Colonic mucosa (tissue), 4 donors: ENCODE measurements around the gene PKD1. TPM values are rescaled to one million over a fixed set of nuclear protein-coding genes. Genes with fewer than 3 reads are reported as not detected.

ENCODE experiments used
- DNase-seq: peaks from one replicate; pipeline ENCODE4 v3.0.0-alpha.2; 2020
- H3K27ac ChIP-seq: fragments of 200-600 bp; one replicate; pipeline ENCODE4 v1.8.0; 2021
- H3K27me3 ChIP-seq: fragments of 200-600 bp; one replicate; pipeline ENCODE4 v1.8.0; 2021
- H3K36me3 ChIP-seq: fragments of 200-600 bp; one replicate; pipeline ENCODE4 v1.8.0; 2021
- H3K4me1 ChIP-seq: fragments of 200-600 bp; one replicate; pipeline ENCODE4 v1.8.0; 2021; ENCODE audit warnings: mild to moderate bottlenecking
- H3K4me3 ChIP-seq: fragments of 200-600 bp; one replicate; pipeline ENCODE4 v1.8.0; 2021
- H3K9ac ChIP-seq, 2 donors: one replicate each; pipeline ENCODE4 v1.7.0; 2013; ENCODE audit warnings: control low read depth in 2 of 2, low read depth in 2 of 2, low read length in 2 of 2
- H3K9me3 ChIP-seq: fragments of 200-600 bp; one replicate; pipeline ENCODE4 v1.8.0; 2021
- intact Hi-C: fragments of 100-400 bp; cut with DNase I; formaldehyde crosslinking; loops from one replicate; pipeline ENCODE4 v1.14.1; 2022
- total RNA-seq, 2 donors: library from RNA; stranded (reverse); fragmentation: NEBNext Ultra II Directional in 1 of 2; extraction: Animal tissue kit (Norgen Biotek cat#: 25700) in 1 of 2; gene quantifications; one replicate each; pipeline ENCODE4 v1.2.1, GENCODE V29; 2021
- TF ChIP-seq, protein P1 (sequence below): fragments of 200-600 bp; IDR thresholded peaks from one replicate; pipeline ENCODE4 v1.8.0; 2022; ENCODE audit warnings: antibody characterized with exemption, mild to moderate bottlenecking
- donor health status: healthy.
- donor health status: DM: no; HTN: no; CAD: no.
- donor health status: DM: no; HTN: no; CAD: no.

PKD1 gene
- total RNA-seq, 2 donors from 2014 or later, result 48.2 to 83.5 TPM

DNA sequence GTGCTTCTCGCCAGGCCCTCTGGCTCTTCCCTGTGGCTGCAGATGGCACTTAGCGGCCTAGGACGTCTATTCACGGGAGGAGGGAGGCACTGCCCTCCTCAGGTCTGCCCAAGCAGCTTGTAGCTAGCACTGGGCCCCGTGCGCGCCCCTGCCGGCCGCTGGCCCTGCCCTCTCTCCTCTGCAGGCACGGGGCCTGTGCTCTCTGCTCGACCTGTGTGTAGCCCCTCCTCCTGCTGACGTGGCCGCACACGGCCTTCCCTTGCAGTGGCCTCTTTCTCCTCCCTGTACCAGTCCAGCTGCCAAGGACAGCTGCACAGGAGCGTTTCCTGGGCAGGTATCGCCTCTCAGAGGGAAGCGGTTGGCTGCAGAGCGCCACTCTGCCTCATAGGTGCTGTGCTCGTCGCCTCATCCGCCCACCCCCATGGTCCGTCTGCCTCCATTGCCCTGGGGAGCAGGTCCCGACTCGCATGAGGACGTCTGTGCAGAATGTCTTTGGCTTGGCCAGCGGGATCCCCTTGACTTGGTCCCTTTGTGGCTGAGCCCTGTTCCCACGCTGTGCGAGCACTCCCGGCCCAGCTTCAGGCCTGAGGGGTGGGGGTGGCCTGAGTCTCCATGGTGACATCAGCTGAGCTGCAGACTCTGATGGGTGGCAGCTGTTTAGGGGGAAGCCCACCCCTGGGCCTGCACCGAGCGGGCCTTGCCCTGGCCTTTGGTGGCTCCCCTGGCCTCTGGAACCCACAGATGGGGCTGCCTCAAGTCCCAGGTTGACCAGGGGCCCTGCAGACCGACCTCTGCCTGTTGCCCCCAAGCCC is 53.3 kb downstream of the PKD1 start:
- intact Hi-C loops, result loop anchor here (10.0 kb wide), 1 partner anchor 58 kb away; the partner anchor contains the start of gene NHERF2
- Histone ChIP-seq H3K4me1 (no peaks in the 10 kb centered on the region), H3K4me3 (no peak overlapping the region), H3K27ac (peak overlapping the region; percentile 32), H3K27me3 (no peaks in the 10 kb centered on the region), H3K9me3 (no peaks in the 10 kb centered on the region), H3K9ac (no peak overlapping the region), H3K36me3 (peaks cover 12% of the 10 kb centered on the region)
- peak; percentile 70 for DNase-seq
- TF ChIP-seq, protein P1, sequence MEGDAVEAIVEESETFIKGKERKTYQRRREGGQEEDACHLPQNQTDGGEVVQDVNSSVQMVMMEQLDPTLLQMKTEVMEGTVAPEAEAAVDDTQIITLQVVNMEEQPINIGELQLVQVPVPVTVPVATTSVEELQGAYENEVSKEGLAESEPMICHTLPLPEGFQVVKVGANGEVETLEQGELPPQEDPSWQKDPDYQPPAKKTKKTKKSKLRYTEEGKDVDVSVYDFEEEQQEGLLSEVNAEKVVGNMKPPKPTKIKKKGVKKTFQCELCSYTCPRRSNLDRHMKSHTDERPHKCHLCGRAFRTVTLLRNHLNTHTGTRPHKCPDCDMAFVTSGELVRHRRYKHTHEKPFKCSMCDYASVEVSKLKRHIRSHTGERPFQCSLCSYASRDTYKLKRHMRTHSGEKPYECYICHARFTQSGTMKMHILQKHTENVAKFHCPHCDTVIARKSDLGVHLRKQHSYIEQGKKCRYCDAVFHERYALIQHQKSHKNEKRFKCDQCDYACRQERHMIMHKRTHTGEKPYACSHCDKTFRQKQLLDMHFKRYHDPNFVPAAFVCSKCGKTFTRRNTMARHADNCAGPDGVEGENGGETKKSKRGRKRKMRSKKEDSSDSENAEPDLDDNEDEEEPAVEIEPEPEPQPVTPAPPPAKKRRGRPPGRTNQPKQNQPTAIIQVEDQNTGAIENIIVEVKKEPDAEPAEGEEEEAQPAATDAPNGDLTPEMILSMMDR, result no peak

DNA sequence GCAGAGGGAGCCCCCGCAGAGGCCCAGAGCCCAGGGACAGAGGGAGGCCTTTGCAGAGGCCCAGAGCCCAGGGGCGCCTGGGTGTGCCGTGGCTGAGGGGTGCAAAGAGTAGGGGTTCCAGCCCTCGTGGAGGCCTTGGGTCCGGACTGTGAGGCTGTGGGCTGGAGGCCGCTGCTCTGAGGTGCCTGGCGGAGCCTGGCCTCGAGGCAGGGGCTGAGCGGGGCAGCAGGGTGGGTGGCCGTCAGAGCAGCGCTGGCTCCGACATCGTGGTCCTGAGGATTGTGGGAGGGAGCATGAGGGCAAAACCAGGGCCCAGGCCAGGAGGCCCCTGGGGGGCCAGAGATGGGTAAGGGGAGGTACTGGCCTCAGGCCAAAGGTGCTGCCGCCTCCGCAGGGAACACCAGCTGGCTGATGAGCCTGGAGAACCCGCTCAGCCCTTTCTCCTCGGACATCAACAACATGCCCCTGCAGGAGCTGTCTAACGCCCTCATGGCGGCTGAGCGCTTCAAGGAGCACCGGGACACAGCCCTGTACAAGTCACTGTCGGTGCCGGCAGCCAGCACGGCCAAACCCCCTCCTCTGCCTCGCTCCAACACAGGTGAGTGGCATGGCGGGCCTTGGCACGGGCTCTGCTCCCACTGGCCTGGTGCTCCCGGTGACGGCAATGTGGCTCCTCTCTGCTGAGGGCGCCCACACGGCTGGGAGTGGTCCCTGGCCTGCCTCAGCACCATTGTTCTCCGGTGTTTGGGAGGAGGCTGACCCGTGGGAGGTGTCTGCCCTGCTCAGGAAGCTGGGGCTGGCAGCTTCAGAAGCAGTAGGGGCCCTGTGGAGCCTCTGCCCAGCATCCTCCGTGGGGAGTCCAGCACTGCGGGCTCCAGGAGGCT is 54.3 kb downstream of the PKD1 start:
- Histone ChIP-seq H3K4me3 (no peak overlapping the region), H3K4me1 (no peaks in the 10 kb centered on the region), H3K9ac (no peak overlapping the region), H3K27me3 (no peaks in the 10 kb centered on the region), H3K27ac (peak overlapping the region; percentile 32), H3K36me3 (peaks cover 5% of the 10 kb centered on the region), H3K9me3 (no peaks in the 10 kb centered on the region)
- no peak for DNase-seq
- TF ChIP-seq, protein P1, result no peak
- intact Hi-C loops, result loop anchor here (10.0 kb wide), 1 partner anchor 57 kb away; the partner anchor contains the start of gene NHERF2

DNA sequence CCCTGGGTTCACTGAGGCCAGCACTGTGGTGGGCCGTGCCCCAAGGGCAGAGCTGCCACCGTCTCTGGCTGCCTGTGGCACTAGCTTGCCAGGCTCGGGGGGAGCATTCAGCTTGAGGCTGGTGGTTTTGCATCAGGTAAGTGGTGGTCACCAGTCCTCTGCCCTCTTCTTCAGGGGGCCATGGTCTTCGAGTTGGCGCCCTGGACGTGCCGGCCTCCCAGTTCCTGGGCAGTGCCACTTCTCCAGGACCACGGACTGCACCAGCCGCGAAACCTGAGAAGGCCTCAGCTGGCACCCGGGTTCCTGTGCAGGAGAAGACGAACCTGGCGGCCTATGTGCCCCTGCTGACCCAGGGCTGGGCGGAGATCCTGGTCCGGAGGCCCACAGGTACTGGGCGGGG is 55.7 kb downstream of the PKD1 start:
- Histone ChIP-seq H3K9ac (no peak overlapping the region), H3K27me3 (no peaks in the 10 kb centered on the region), H3K36me3 (no peaks in the 10 kb centered on the region), H3K27ac (no peak overlapping the region), H3K9me3 (no peaks in the 10 kb centered on the region), H3K4me1 (no peaks in the 10 kb centered on the region), H3K4me3 (no peak overlapping the region)
- TF ChIP-seq, protein P1, result no peak
- intact Hi-C loops, result loop anchor here (10.0 kb wide), 1 partner anchor 55 kb away; the partner anchor contains the start of gene NHERF2
- no peak for DNase-seq

DNA sequence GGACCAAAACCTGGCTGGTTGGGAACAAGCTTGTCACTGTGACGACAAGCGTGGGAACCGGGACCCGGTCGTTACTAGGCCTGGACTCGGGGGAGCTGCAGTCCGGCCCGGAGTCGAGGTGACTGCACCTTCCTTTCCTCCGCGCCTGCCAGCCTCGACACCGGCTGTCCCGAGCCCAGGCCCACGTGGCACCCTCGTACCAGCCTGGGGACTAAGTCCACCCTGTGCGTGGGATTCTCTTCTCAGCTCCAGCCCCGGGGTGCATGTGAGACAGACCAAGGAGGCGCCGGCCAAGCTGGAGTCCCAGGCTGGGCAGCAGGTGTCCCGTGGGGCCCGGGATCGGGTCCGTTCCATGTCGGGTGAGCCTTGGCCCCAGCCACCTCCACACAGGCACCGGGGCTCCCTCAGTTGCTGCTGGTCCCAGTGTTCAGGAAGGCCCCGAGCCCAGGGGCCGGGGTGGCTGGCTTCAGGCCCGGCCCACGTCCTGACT is 56.3 kb downstream of the PKD1 start:
- Histone ChIP-seq H3K9me3 (no peaks in the 10 kb centered on the region), H3K36me3 (no peaks in the 10 kb centered on the region), H3K4me1 (no peaks in the 10 kb centered on the region), H3K9ac (no peak overlapping the region), H3K4me3 (no peak overlapping the region), H3K27ac (no peak overlapping the region), H3K27me3 (no peaks in the 10 kb centered on the region)
- intact Hi-C loops, result no loop called here
- DNase-seq, result no peak
- TF ChIP-seq, protein P1, result no peak

DNA sequence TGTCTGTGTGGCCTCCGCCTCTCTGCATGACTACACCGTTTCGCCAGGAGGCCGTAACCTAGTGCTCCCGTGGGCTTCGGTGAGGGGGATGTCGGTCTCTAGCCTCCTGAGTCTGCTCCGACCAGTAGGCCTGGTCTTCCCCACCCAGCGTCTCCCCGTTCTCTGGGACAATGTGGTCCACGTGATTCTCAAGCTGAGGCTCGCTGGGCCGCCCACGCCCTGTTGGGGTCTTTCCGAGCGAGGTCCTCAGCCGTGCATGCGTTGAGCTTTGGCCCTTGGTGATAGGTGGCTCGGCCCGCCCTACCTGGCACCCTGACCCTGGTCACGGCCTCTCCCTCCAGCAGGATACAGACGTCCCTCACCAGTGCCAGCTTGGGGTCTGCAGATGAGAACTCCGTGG is 57.0 kb downstream of the PKD1 start:
- no peak for DNase-seq
- Histone ChIP-seq H3K27ac (no peak overlapping the region), H3K9me3 (no peaks in the 10 kb centered on the region), H3K9ac (no peak overlapping the region), H3K4me3 (no peak overlapping the region), H3K4me1 (no peaks in the 10 kb centered on the region), H3K27me3 (no peaks in the 10 kb centered on the region), H3K36me3 (no peaks in the 10 kb centered on the region)
- TF ChIP-seq, protein P1, result no peak
- intact Hi-C loops, result no loop called here
